DMS 273 treated with DMSO at 0.1 percent for 48 hours (cell line): ENCODE measurements around the gene BCAT1.

ENCODE experiments used
- DNase-seq: peaks from one replicate; lab custom pipeline; 2025; lab: John Stamatoyannopoulos, UW

The BCAT1 gene

GRCh38 chr12:24764712-24765111 is 184.2 kb downstream of the BCAT1 start:
- no peak for DNase-seq

GRCh38 chr12:24760606-24761378 is 188.1 kb downstream of the BCAT1 start:
- DNase-seq: no peak

GRCh38 chr12:24760162-24760561 is 188.7 kb downstream of the BCAT1 start:
- DNase-seq: no peak
